Immature natural killer cell (primary cell): ENCODE results near the gene RNF41. TPM values are rescaled to one million over a fixed set of nuclear protein-coding genes. Genes with fewer than 3 reads are reported as not detected.

Experiments used
- DNase-seq, 3 donors: peaks; one replicate each; pipeline ENCODE4 v3.0.0; 2022; ENCODE audit warnings: mixed read lengths in 1 of 3
- H3K27ac Mint-ChIP-seq, 6 donors: one replicate each; pipeline ENCODE4 v1.8.0; 2020; ENCODE audit warnings: mixed read lengths in 6 of 6, mild to moderate bottlenecking in 5 of 6, inconsistent platforms in 4 of 6, moderate library complexity in 3 of 6
- H3K27me3 Mint-ChIP-seq, 3 donors: one replicate each; pipeline ENCODE4 v1.8.0; 2020 to 2021; ENCODE audit warnings: low read depth in 3 of 3, mild to moderate bottlenecking in 3 of 3, mixed read lengths in 3 of 3, moderate library complexity in 3 of 3, inconsistent platforms in 1 of 3
- H3K36me3 Mint-ChIP-seq, 3 donors: one replicate each; pipeline ENCODE4 v1.8.0; 2020; ENCODE audit warnings: mixed read lengths in 3 of 3, inconsistent platforms in 2 of 3, mild to moderate bottlenecking in 2 of 3
- H3K4me1 Mint-ChIP-seq, 2 donors: one replicate each; pipeline ENCODE4 v1.8.0; 2020; ENCODE audit warnings: inconsistent platforms in 2 of 2, mild to moderate bottlenecking in 2 of 2, mixed read lengths in 2 of 2, moderate library complexity in 1 of 2
- H3K4me3 Mint-ChIP-seq, 5 donors: one replicate each; pipeline ENCODE4 v1.8.0; 2020; ENCODE audit warnings: mild to moderate bottlenecking in 5 of 5, mixed read lengths in 5 of 5, inconsistent platforms in 3 of 5, moderate library complexity in 3 of 5
- H3K9me3 Mint-ChIP-seq, 6 donors: one replicate each; pipeline ENCODE4 v1.8.0; 2020; ENCODE audit warnings: mild to moderate bottlenecking in 6 of 6, mixed read lengths in 6 of 6, inconsistent platforms in 4 of 6, moderate library complexity in 3 of 6
- polyA plus RNA-seq, 3 donors: library from polyadenylated mRNA; unstranded; fragments of 300-500 nt; fragmentation: Illumina TruSeq; gene quantifications; one replicate each; pipeline ENCODE4 v1.2.3, GENCODE V29; 2021

The RNF41 gene
- polyA plus RNA-seq, 3 donors from 2014 or later = 49.0 to 55.1 (median 49.3) TPM

DNA sequence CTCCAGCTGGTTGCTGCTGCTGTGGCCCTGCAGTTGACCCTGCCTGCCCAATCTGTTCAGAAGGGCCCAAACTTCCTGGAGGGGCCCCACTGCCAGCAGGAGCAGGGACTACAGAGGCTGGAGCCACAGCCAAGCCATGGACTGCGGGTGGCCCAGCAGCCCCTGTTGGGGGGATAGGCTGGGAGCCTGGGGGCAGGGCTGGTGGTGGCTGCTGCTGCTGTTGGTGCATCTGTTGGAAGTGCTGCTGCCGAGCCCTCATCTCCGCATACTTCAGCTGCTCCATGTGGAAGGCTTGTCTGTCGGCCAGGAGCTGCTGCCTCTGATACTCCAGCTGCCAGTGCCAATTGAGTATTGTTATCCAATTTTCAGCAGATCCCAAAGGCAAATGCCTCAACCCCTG, 56.4 kb downstream of the RNF41 start:
- H3K27ac Mint-ChIP-seq = peak overlapping the region in 5 of 6 donors; percentile 26 to 53 (median 43)
- H3K4me3 Mint-ChIP-seq = no peak overlapping the region
- no peak for DNase-seq
- H3K36me3 Mint-ChIP-seq = peaks cover 20 to 59% (median 37%) of the 10 kb centered on the region in 3 donors
- no peaks in the 10 kb centered on the region for H3K9me3 Mint-ChIP-seq
- H3K27me3 Mint-ChIP-seq = peaks cover 0 to 13% (median 2%) of the 10 kb centered on the region in 3 donors
- peaks cover 15 to 19% of the 10 kb centered on the region in 2 donors for H3K4me1 Mint-ChIP-seq

DNA sequence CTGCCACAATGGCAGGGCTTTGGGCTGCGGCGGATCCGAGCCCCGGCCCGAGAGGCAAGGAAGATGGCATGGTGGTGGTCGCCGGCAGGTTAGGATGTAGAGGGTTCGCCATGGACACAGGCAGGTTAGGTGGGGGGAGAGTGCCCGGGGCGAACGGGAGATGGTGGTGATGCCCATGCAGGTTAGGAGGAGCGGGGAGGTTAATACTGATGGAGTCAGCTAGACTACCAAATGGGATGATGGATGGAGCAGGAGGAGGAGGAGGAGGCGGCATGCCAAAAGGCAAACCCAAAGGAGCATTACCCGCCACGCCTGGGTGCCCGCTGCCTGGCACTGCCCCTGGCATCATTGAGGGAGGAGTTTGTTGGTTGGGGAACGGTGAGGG, 57.4 kb downstream of the RNF41 start:
- no peaks in the 10 kb centered on the region for H3K9me3 Mint-ChIP-seq
- peak overlapping the region in 4 of 6 donors; percentile 34 to 74 (median 44) for H3K27ac Mint-ChIP-seq
- peaks cover 25 to 29% of the 10 kb centered on the region in 2 donors for H3K4me1 Mint-ChIP-seq
- peaks cover 0 to 17% (median 6%) of the 10 kb centered on the region in 3 donors for H3K27me3 Mint-ChIP-seq
- no peak overlapping the region for H3K4me3 Mint-ChIP-seq
- no peak for DNase-seq
- H3K36me3 Mint-ChIP-seq = peaks cover 23 to 58% (median 37%) of the 10 kb centered on the region in 3 donors

DNA sequence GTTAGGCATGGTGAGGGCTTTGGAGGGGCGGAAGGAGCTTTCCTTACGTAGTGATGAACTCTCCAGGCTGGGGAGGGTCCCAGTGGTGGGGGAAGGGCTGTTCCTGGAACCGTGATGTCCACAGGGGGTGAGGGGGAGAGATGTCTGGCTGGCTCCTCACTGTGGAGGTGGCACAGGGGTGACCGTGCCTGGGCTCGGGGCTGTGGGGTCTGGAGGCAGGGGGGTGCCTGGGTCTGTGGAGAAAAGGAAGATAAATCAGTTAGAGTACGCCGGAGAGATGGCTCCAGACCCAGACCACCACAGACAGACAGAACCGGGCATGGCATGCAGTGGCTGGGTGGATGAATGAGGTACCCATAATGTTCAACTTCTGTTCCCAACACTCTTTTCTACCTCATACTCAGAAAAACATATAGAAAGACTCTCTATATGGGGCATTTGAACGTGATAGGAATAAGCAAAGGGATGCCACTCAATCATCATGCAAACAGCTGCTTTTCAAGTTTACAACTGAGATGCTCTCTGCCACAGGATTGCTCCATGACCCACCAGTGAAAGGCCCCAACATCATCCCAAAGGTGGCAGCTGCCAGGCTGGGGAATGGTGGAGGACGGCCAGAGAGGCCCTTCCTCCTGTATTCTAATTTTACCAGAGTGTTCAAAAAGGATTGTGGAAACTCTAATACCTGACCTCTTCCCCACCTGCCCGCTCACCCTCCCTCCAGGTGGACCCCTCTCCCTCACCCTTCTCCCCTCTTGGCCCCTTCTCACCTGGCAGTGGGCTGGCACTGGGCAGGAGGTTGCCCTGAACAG, 58.0 kb downstream of the RNF41 start:
- Mint-ChIP-seq H3K4me1 (peaks cover 31 to 35% of the 10 kb centered on the region in 2 donors), H3K27ac (peak overlapping the region; percentile 17 to 62 (median 36)), H3K9me3 (no peaks in the 10 kb centered on the region), H3K4me3 (no peak overlapping the region), H3K27me3 (peaks cover 0 to 20% (median 8%) of the 10 kb centered on the region in 3 donors), H3K36me3 (peaks cover 23 to 53% (median 37%) of the 10 kb centered on the region in 3 donors)
- DNase-seq = no peak

DNA sequence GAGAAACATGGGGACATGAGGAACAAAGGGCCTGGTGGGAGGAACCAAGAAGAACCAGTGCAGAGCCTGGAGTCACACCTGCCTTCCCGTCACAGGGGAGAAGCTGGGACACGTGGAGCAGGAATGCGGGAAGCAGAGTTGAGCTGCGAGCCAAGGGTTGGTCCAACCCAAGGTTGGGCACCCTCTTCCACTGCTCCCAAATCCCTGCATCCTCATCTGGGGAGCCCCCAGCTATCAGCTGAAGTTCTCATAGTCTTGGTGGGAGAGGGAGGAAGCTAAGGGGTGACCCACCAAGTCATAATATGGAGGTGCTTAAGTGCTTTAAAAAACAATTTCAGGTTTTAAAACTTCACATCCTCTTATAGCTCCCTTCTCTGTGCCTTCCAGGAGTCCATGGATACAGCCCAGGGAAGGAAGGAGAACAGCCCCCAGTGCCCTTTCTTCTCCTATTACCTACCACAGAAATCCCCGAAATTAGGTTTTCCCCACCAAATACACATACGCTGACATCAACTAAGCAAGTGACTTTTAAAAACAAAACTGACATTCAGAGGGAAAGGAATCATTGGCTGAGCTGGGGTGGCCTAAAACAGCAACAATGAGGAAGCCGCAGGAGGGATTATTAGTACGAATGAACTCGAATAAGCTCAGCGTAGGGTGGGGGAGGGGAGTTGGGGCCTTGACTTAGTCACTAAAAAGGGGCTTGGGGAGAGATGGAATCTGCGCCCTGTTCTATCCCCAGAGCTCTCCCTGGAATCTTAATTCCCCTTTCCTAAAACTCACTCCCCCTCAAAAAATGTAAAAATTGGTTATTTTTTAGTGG, 59.0 kb downstream of the RNF41 start:
- peaks cover 37 to 41% of the 10 kb centered on the region in 2 donors for H3K4me1 Mint-ChIP-seq
- no peak for DNase-seq
- H3K9me3 Mint-ChIP-seq = no peaks in the 10 kb centered on the region
- H3K27me3 Mint-ChIP-seq = peaks cover 2 to 23% (median 14%) of the 10 kb centered on the region in 3 donors
- H3K36me3 Mint-ChIP-seq = peaks cover 18 to 49% (median 34%) of the 10 kb centered on the region in 3 donors
- H3K4me3 Mint-ChIP-seq = no peak overlapping the region
- H3K27ac Mint-ChIP-seq = peak overlapping the region; percentile 12 to 80 (median 57)

DNA sequence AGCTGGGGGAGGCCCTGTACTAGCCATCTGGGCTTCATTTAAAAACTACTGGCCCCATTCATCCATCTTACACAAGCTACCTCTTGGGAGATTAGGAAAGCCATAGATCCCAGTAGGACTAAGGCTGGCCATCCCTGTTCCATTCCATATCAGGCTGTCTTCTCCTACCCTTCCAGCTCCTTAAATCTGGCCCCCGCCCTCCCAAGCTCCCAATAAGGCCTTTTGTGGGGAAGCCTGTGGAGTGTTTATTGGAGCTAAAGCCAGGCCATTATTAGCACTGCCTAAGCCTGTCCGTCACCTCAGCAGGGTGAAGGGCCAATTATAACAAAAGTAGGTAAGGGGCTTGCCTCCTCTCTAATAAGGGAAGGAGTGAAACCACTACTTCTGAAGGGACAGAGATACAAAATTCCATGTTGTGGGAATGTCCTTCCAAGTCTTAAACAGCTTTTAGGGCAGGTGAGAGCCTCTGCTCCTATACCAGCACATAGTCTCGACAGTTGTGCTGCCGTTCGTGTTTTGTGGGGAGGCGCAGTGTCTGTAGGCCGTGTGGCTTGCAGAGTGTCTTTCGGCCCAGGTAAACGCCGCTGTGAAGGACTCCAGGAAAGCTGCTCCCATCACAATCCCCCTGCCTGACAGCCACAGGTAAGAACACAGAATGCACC, 59.9 kb downstream of the RNF41 start:
- H3K4me3 Mint-ChIP-seq = peak overlapping the region in 4 of 5 donors; percentile 17 to 98 (median 28)

DNA sequence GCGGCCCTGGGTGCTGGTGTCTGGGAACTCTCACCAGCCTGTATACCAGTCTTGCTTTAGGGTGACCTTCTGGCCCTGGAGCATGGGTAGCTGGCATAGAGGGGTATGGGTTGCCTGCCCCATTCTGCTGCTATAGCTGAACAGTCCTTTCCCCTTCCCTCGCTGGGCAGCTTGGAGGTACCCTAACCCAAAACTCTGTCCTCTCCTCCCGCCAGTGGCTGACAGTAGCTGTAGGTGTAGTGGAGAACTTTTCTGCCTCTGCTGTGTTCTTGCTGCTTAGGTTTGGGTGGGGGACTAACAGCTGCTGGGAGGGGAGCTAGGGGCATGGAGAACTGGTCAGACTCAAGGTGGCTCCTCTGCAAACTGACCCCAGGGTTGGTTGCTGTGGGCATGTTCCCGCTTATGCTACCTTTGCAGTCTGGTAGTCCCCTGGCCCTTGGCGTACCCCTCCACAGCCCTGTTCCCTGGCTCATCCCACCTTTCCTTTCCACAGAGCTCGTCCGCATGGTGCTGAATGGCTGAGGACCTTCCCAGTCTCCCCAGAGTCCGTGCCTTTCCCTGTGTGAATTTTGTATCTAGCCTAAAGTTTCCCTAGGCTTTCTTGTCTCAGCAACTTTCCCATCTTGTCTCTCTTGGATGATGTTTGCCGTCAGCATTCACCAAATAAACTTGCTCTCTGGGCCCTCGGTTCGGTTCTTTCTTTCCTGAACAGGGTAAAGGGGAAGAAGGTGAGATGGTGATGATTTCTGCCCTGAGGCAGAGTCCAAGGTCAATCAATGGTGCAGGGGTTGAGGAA, 60.6 kb downstream of the RNF41 start:
- peaks cover 44 to 48% of the 10 kb centered on the region in 2 donors for H3K4me1 Mint-ChIP-seq
- H3K27ac Mint-ChIP-seq = peak overlapping the region; percentile 92 to 100 (median 98)
- H3K9me3 Mint-ChIP-seq = no peaks in the 10 kb centered on the region
- DNase-seq = no peak
- H3K36me3 Mint-ChIP-seq = peaks cover 14 to 45% (median 30%) of the 10 kb centered on the region in 3 donors
- H3K27me3 Mint-ChIP-seq = peaks cover 5 to 20% (median 14%) of the 10 kb centered on the region in 3 donors
- peak overlapping the region; percentile 90 to 99 (median 98) for H3K4me3 Mint-ChIP-seq

More for the DNA sequence above, 59.9 kb downstream of the RNF41 start:
- Mint-ChIP-seq H3K27me3 (peaks cover 5 to 20% (median 14%) of the 10 kb centered on the region in 3 donors), H3K9me3 (no peaks in the 10 kb centered on the region), H3K4me1 (peaks cover 44 to 48% of the 10 kb centered on the region in 2 donors), H3K27ac (peak overlapping the region; percentile 92 to 100 (median 98)), H3K36me3 (peaks cover 14 to 45% (median 30%) of the 10 kb centered on the region in 3 donors)
- DNase-seq = no peak

DNA sequence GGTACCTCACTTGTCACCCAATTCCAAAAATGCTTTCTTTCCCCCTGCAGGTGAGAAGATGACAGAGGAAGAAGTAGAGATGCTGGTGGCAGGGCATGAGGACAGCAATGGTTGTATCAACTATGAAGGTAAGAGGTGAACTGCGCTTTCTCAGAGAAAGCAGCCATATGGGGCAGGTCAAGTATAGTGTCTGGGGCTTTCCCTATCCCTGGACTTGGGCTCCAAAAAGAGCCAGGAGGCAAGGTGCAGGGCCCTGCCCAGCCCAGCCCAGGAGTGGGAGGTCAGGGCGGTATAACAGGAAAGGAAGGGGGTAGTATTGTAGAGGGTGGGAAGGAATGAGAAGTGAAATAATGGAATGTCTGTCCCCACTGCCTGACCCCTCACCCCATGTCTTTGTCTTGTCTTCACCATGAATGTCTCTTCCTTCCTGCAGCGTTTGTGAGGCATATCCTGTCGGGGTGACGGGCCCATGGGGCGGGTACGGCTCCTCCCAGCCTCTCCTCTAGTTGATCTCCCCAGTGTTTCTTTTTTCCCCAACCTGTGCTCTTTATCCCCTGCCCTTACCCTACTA, 61.4 kb downstream of the RNF41 start:
- Mint-ChIP-seq H3K9me3 (no peaks in the 10 kb centered on the region), H3K4me1 (peaks cover 48 to 54% of the 10 kb centered on the region in 2 donors), H3K4me3 (peak overlapping the region; percentile 90 to 99 (median 98)), H3K27me3 (peaks cover 5 to 22% (median 14%) of the 10 kb centered on the region in 3 donors), H3K27ac (peak overlapping the region; percentile 92 to 100 (median 98)), H3K36me3 (peaks cover 10 to 40% (median 25%) of the 10 kb centered on the region in 3 donors)
- peak; percentile 46 to 61 (median 55) for DNase-seq

DNA sequence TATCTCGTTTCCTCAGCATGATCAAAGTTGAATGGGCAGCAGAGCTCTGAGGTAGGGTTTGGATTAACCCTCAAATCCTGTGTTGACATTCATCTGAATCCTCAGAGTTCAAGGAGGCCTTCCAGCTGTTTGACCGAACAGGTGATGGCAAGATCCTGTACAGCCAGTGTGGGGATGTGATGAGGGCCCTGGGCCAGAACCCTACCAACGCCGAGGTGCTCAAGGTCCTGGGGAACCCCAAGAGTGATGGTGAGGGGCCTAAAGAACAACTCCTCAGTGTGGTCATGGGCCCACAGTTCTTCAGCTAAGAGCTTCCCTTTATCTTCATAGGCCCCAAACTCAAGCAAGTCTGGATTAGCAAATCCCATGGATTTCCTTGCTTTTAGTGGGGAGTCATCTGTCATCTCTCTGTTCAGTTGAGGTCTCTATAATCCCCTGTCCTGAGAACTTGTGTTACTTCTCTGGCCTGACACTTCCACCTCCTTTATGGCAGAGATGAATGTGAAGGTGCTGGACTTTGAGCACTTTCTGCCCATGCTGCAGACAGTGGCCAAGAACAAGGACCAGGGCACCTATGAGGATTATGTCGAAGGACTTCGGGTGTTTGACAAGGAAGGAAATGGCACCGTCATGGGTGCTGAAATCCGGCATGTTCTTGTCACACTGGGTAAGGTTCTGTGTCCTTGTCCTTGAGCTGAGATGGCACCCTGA, 62.1 kb downstream of the RNF41 start:
- DNase-seq = no peak
- peaks cover 48 to 54% of the 10 kb centered on the region in 2 donors for H3K4me1 Mint-ChIP-seq
- peaks cover 5 to 22% (median 14%) of the 10 kb centered on the region in 3 donors for H3K27me3 Mint-ChIP-seq
- H3K27ac Mint-ChIP-seq = peak overlapping the region; percentile 92 to 100 (median 98)
- peak overlapping the region; percentile 90 to 99 (median 98) for H3K4me3 Mint-ChIP-seq
- H3K36me3 Mint-ChIP-seq = peaks cover 10 to 40% (median 25%) of the 10 kb centered on the region in 3 donors
- H3K9me3 Mint-ChIP-seq = no peaks in the 10 kb centered on the region

DNA sequence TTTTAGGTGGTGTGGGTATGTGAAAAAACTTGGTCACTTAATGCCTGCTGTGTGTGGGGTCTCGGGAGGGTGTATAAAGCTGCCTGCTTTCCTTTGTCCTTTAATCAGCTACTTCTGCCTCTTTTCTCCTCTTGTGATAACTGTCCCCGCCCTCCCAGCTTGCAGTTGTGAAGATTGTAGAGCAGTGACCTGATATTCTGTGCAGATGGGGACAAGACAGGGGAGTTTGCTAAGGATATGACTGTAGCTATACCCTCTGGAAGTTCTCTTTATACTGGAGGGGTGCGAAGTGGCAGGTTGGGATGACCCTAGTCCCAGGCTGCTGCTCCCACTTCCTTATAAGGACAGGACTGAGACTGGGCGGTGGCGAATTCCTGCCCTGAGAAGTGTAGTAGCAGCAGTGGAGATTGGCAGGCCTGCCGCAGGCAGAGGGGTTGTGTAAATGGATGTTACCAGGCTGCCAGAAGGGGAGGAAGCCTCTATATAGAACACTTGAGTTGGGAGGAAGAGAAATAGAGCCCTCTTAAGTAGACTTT, 62.7 kb downstream of the RNF41 start:
- Mint-ChIP-seq H3K9me3 (no peaks in the 10 kb centered on the region), H3K4me1 (peaks cover 48 to 54% of the 10 kb centered on the region in 2 donors), H3K27me3 (peaks cover 5 to 18% (median 12%) of the 10 kb centered on the region in 3 donors), H3K4me3 (peak overlapping the region; percentile 90 to 99 (median 98)), H3K36me3 (peaks cover 10 to 35% (median 20%) of the 10 kb centered on the region in 3 donors), H3K27ac (peak overlapping the region; percentile 92 to 100 (median 98))
- peak in 1 of 3 donors; percentile 30 for DNase-seq

DNA sequence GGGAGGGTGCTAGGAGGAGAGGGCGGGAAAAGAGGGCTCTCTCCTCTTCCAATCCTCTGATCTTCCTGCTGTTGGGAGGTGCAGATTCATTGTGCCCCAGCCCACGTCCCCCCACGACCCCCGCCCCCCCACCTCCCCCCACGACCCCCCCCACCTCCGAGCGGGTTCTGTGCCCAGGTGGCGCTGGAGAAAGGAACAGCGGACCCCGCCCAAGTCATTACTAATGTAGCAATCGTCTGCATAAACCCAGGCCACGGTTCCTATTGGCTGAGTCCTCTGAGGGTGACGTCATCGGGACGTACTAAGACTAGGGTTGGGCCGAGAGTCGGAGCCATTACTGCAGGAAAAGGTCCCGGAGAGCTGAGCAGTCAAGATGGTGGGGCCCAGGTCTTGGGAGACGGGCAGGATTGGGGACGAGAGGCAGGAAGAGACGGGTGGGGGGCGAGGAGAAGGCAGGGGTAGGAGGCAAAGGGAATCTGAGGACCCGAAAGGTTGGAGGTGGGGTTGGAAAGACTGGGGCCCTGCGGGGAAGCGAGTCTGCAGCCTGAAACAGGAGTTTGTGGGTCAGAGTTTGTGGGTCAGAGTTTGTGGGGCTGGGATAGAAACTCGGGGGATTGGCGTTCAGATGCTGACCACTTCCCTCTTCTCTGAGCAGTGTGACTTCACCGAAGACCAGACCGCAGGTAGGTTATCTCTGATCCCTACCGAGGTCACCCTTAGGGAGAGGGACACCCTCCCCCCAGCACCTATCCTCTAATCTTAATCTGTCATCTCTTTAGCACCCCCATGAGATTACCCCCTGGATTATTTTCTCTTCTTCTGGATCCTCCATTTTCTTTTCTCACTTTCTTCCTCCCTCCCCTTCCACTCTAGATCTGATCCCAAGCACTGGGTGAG, 63.4 kb downstream of the RNF41 start, which contains the start of gene MYL6:
MYL6 (plus strand) TSS at position 331 of the 897 bp plus-strand sequence; CDS start at position 374, 43 bp downstream.
- Mint-ChIP-seq H3K4me3 (peak within 1 kb of the TSS; percentile 90 to 99 (median 98)), H3K27ac (peak within 1 kb of the TSS; percentile 92 to 100 (median 98)), H3K36me3 (peaks cover 10 to 29% (median 20%) of the 10 kb centered on the region in 3 donors), H3K27me3 (peaks cover 5 to 18% (median 12%) of the 10 kb centered on the region in 3 donors), H3K9me3 (no peaks in the 10 kb centered on the region), H3K4me1 (peaks cover 45 to 54% of the 10 kb centered on the region in 2 donors)
- DNase-seq = peak; percentile 85 to 86 (median 86)
